SJSA1 (cell line): ENCODE measurements around the gene TKFC. TPM values are rescaled to one million over a fixed set of nuclear protein-coding genes. Genes with fewer than 3 reads are reported as not detected.

Experiments
- DNase-seq, 2 experiments: peaks; one replicate each; pipeline ENCODE4 v3.0.0-alpha.2; 2015 to 2020; ENCODE audit warnings: low spot score in 2 of 2, low read depth in 1 of 2
- H3K27ac ChIP-seq: fragments of 250-450 bp; sonication (Bioruptor Pico); 2 replicates; pipeline ENCODE4 v1.5.1; 2020; ENCODE audit warnings: mild to moderate bottlenecking, moderate library complexity
- H3K27me3 ChIP-seq: fragments of 250-450 bp; sonication (Bioruptor Pico); replicated peaks from 2 replicates; pipeline ENCODE4 v1.5.1; 2020; ENCODE audit warnings: mild to moderate bottlenecking, moderate library complexity
- H3K36me3 ChIP-seq: fragments of 250-450 bp; sonication (Bioruptor Pico); 2 replicates; pipeline ENCODE4 v1.5.1; 2020; ENCODE audit warnings: mild to moderate bottlenecking
- H3K4me1 ChIP-seq: fragments of 250-450 bp; sonication (Bioruptor Pico); replicated peaks from 2 replicates; pipeline ENCODE4 v1.6.1; 2021; ENCODE audit warnings: mild to moderate bottlenecking
- H3K4me3 ChIP-seq: fragments of 250-450 bp; sonication (Bioruptor Pico); 2 replicates; pipeline ENCODE4 v1.5.1; 2020; ENCODE audit warnings: mild to moderate bottlenecking
- H3K9me3 ChIP-seq: fragments of 250-450 bp; sonication (Bioruptor Pico); replicated peaks from 2 replicates; pipeline ENCODE4 v1.5.1; 2020; ENCODE audit warnings: mild to moderate bottlenecking
- total RNA-seq: library from RNA; depleted of rRNA; stranded (reverse); fragments of >200 nt; shearing (Covaris generic); gene quantifications from 2 replicates; pipeline ENCODE4 v1.2.3, GENCODE V29; 2014

Gene TKFC
- total RNA-seq, 1 experiment from 2014 or later = 28.5 TPM

GRCh38 chr11:61302550-61302949 is 30.5 kb upstream of the TKFC start:
- peaks cover 16% of the 10 kb centered on the region for H3K4me1 ChIP-seq
- H3K4me3 ChIP-seq = no peak overlapping the region
- H3K9me3 ChIP-seq = no peaks in the 10 kb centered on the region
- no peak for DNase-seq
- peaks cover 89% of the 10 kb centered on the region for H3K36me3 ChIP-seq
- H3K27ac ChIP-seq = no peak overlapping the region
- H3K27me3 ChIP-seq = no peaks in the 10 kb centered on the region

GRCh38 chr11:61303725-61304124 is 29.3 kb upstream of the TKFC start:
- Histone ChIP-seq H3K36me3 (peaks cover 97% of the 10 kb centered on the region), H3K9me3 (no peaks in the 10 kb centered on the region), H3K4me1 (peaks cover 6% of the 10 kb centered on the region), H3K4me3 (no peak overlapping the region), H3K27ac (no peak overlapping the region), H3K27me3 (no peaks in the 10 kb centered on the region)
- no peak for DNase-seq

GRCh38 chr11:61305417-61305816 is 27.6 kb upstream of the TKFC start:
- no peaks in the 10 kb centered on the region for H3K27me3 ChIP-seq
- H3K4me1 ChIP-seq = no peaks in the 10 kb centered on the region
- peaks cover 97% of the 10 kb centered on the region for H3K36me3 ChIP-seq
- DNase-seq = no peak
- H3K4me3 ChIP-seq = no peak overlapping the region
- no peak overlapping the region for H3K27ac ChIP-seq
- H3K9me3 ChIP-seq = no peaks in the 10 kb centered on the region

- H3K27me3 ChIP-seq = no peaks in the 10 kb centered on the region
- peaks cover 96% of the 10 kb centered on the region for H3K36me3 ChIP-seq
- H3K9me3 ChIP-seq = no peaks in the 10 kb centered on the region
- H3K4me3 ChIP-seq = no peak overlapping the region
- no peak for DNase-seq
- no peak overlapping the region for H3K27ac ChIP-seq
- no peaks in the 10 kb centered on the region for H3K4me1 ChIP-seq
These were observed 26.8 kb upstream of the TKFC start for GRCh38 chr11:61306221-61306620.

GRCh38 chr11:61307354-61307753 is 25.7 kb upstream of the TKFC start:
- Histone ChIP-seq H3K36me3 (peaks cover 94% of the 10 kb centered on the region), H3K27me3 (no peaks in the 10 kb centered on the region), H3K9me3 (no peaks in the 10 kb centered on the region), H3K4me1 (no peaks in the 10 kb centered on the region), H3K4me3 (no peak overlapping the region), H3K27ac (no peak overlapping the region)
- no peak for DNase-seq

GRCh38 chr11:61309141-61309540 is 23.9 kb upstream of the TKFC start:
- Histone ChIP-seq H3K9me3 (no peaks in the 10 kb centered on the region), H3K4me3 (no peak overlapping the region), H3K27me3 (no peaks in the 10 kb centered on the region), H3K27ac (no peak overlapping the region), H3K36me3 (peaks cover 95% of the 10 kb centered on the region), H3K4me1 (no peaks in the 10 kb centered on the region)
- no peak for DNase-seq

- H3K27me3 ChIP-seq = no peaks in the 10 kb centered on the region
- H3K27ac ChIP-seq = no peak overlapping the region
- no peaks in the 10 kb centered on the region for H3K4me1 ChIP-seq
- H3K36me3 ChIP-seq = peaks cover 97% of the 10 kb centered on the region
- no peaks in the 10 kb centered on the region for H3K9me3 ChIP-seq
- DNase-seq = no peak
- H3K4me3 ChIP-seq = no peak overlapping the region
These were observed 23.3 kb upstream of the TKFC start for GRCh38 chr11:61309739-61310138.

GRCh38 chr11:61310749-61311148 is 22.3 kb upstream of the TKFC start:
- Histone ChIP-seq H3K27ac (no peak overlapping the region), H3K27me3 (no peaks in the 10 kb centered on the region), H3K9me3 (no peaks in the 10 kb centered on the region), H3K4me3 (no peak overlapping the region), H3K36me3 (peaks cover 97% of the 10 kb centered on the region), H3K4me1 (no peaks in the 10 kb centered on the region)
- no peak for DNase-seq

GRCh38 chr11:61315260-61315659 is 17.8 kb upstream of the TKFC start:
- Histone ChIP-seq H3K4me1 (no peaks in the 10 kb centered on the region), H3K4me3 (no peak overlapping the region), H3K36me3 (peaks cover 93% of the 10 kb centered on the region), H3K27me3 (no peaks in the 10 kb centered on the region), H3K27ac (no peak overlapping the region), H3K9me3 (no peaks in the 10 kb centered on the region)
- no peak for DNase-seq

- Histone ChIP-seq H3K27me3 (no peaks in the 10 kb centered on the region), H3K36me3 (peaks cover 97% of the 10 kb centered on the region), H3K27ac (no peak overlapping the region), H3K4me3 (no peak overlapping the region), H3K4me1 (no peaks in the 10 kb centered on the region), H3K9me3 (no peaks in the 10 kb centered on the region)
- no peak for DNase-seq
These were observed 7.2 kb upstream of the TKFC start for GRCh38 chr11:61325649-61326414.

- Histone ChIP-seq H3K4me3 (no peak overlapping the region), H3K36me3 (peaks cover 93% of the 10 kb centered on the region), H3K27ac (no peak overlapping the region), H3K9me3 (no peaks in the 10 kb centered on the region), H3K4me1 (peaks cover 8% of the 10 kb centered on the region), H3K27me3 (no peaks in the 10 kb centered on the region)
- no peak for DNase-seq
These were observed 5.4 kb upstream of the TKFC start for GRCh38 chr11:61327669-61328071.

- no peaks in the 10 kb centered on the region for H3K27me3 ChIP-seq
- no peaks in the 10 kb centered on the region for H3K9me3 ChIP-seq
- H3K4me1 ChIP-seq = peaks cover 9% of the 10 kb centered on the region
- no peak for DNase-seq
- H3K4me3 ChIP-seq = no peak overlapping the region
- peaks cover 89% of the 10 kb centered on the region for H3K36me3 ChIP-seq
- no peak overlapping the region for H3K27ac ChIP-seq
These were observed 4.7 kb upstream of the TKFC start for GRCh38 chr11:61328351-61328750.

GRCh38 chr11:61329871-61330270 is 3.2 kb upstream of the TKFC start:
- no peak overlapping the region for H3K27ac ChIP-seq
- peaks cover 17% of the 10 kb centered on the region for H3K4me1 ChIP-seq
- no peaks in the 10 kb centered on the region for H3K9me3 ChIP-seq
- H3K4me3 ChIP-seq = no peak overlapping the region
- no peak for DNase-seq
- H3K27me3 ChIP-seq = no peaks in the 10 kb centered on the region
- H3K36me3 ChIP-seq = peaks cover 74% of the 10 kb centered on the region

- no peaks in the 10 kb centered on the region for H3K27me3 ChIP-seq
- no peaks in the 10 kb centered on the region for H3K9me3 ChIP-seq
- peak overlapping the region; percentile 80 for H3K4me3 ChIP-seq
- peaks cover 25% of the 10 kb centered on the region for H3K4me1 ChIP-seq
- H3K27ac ChIP-seq = no peak overlapping the region
- peaks cover 56% of the 10 kb centered on the region for H3K36me3 ChIP-seq
- no peak for DNase-seq
These were observed 1.4 kb upstream of the TKFC start for GRCh38 chr11:61331651-61332050.
